GM19193 (cell line): ENCODE results near the gene ARID5A.
A peak's percentile ranks its signal among the peaks of the same experiment; 100 is the strongest.

ENCODE experiments used
- POLR2A ChIP-seq: IDR thresholded peaks from 4 replicates; pipeline ENCODE4 v1.6.1; 2011; ENCODE audit not compliant: insufficient read depth, insufficient read length; ENCODE audit errors: extremely low read depth

ARID5A gene

GRCh38 chr2:96541398-96542152 is 5.0 kb downstream of the ARID5A start:
- TF ChIP-seq POLR2A: peak; percentile 21

GRCh38 chr2:96542357-96542977 is 5.9 kb downstream of the ARID5A start:
- TF ChIP-seq POLR2A: no peak

GRCh38 chr2:96546321-96546720 is 9.8 kb downstream of the ARID5A start:
- no peak for TF ChIP-seq POLR2A

GRCh38 chr2:96546797-96547196 is 10.2 kb downstream of the ARID5A start:
- TF ChIP-seq POLR2A: no peak

GRCh38 chr2:96547203-96547641 is 10.7 kb downstream of the ARID5A start:
- TF ChIP-seq POLR2A: no peak

- no peak for TF ChIP-seq POLR2A
These were observed 11.2 kb downstream of the ARID5A start for GRCh38 chr2:96547731-96548171.

- no peak for TF ChIP-seq POLR2A
These were observed 12.3 kb downstream of the ARID5A start for GRCh38 chr2:96548558-96549465.

- no peak for TF ChIP-seq POLR2A
These were observed 12.9 kb downstream of the ARID5A start for GRCh38 chr2:96549466-96549785.

GRCh38 chr2:96549967-96550786 is 13.6 kb downstream of the ARID5A start:
- no peak for TF ChIP-seq POLR2A

- TF ChIP-seq POLR2A: no peak
These were observed 14.4 kb downstream of the ARID5A start for GRCh38 chr2:96550787-96551604.

- no peak for TF ChIP-seq POLR2A
These were observed 15.2 kb downstream of the ARID5A start for GRCh38 chr2:96551605-96552314.

GRCh38 chr2:96552315-96553175 is 16.0 kb downstream of the ARID5A start:
- TF ChIP-seq POLR2A: peak; percentile 29
